H1 (cell line): ENCODE results near the gene GLTPD2. TPM values are rescaled to one million over a fixed set of nuclear protein-coding genes. Genes with fewer than 3 reads are reported as not detected.

Source experiments
- EZH2 ChIP-seq: fragments of 200-600 bp; sonication (generic); IDR thresholded peaks from 2 replicates; pipeline ENCODE4 v1.7.1; 2012; ENCODE audit warnings: low read depth, mild to moderate bottlenecking, moderate library complexity, low read length, inconsistent platforms; ENCODE audit not compliant: severe bottlenecking
- HDAC2 ChIP-seq, 2 experiments: fragments of 300-600 bp in 1 of 2; sonication (generic) in 1 of 2; IDR thresholded peaks; 2 replicates each; pipeline ENCODE4 v1.6.1; 2011 to 2012; ENCODE audit warnings: low read depth in 2 of 2, low read length in 2 of 2, mild to moderate bottlenecking in 2 of 2, moderate library complexity in 2 of 2, borderline replicate concordance in 1 of 2, inconsistent platforms in 1 of 2
- PHF8 ChIP-seq: fragments of 200-600 bp; sonication (generic); conservative IDR thresholded peaks from 2 replicates; pipeline ENCODE4 v1.7.1; 2012; ENCODE audit warnings: low read depth, mild to moderate bottlenecking, inconsistent platforms, low read length, moderate library complexity
- RBBP5 ChIP-seq: IDR thresholded peaks from 2 replicates; pipeline ENCODE4 v1.7.1; 2012; ENCODE audit warnings: low read depth, mild to moderate bottlenecking, inconsistent platforms, low read length, moderate library complexity, borderline replicate concordance
- USF2 ChIP-seq: IDR thresholded peaks from 2 replicates; pipeline ENCODE4 v1.6.1; 2011; ENCODE audit warnings: low read length, improper control_type of control experiment
- YY1 ChIP-seq: IDR thresholded peaks from 2 replicates; pipeline ENCODE4 v1.6.1; 2011; ENCODE audit warnings: low read depth, mild to moderate bottlenecking, low read length
- polyA plus RNA-seq, 7 experiments: library from polyadenylated mRNA; depleted of rRNA in 3 of 7; stranded (reverse) in 5 of 7; unstranded in 2 of 7; fragments of >200 nt in 5 of 7; fragments of 200-250 nt in 2 of 7; gene quantifications; 1 replicate in 5 of 7; 2 replicates in 1 of 7; 4 replicates in 1 of 7; pipeline versions ENCODE4 v1.2.1 to v1.2.3, GENCODE V29; 2011 to 2013; ENCODE audit warnings: missing spikeins in 2 of 7, mixed read lengths in 2 of 7
- total RNA-seq: library from RNA; stranded (reverse); fragmentation: NEBNext Ultra II Directional; extraction: Animal tissue kit (Norgen Biotek cat#: 25700); gene quantifications from 2 replicates; pipeline ENCODE4 v1.2.1, GENCODE V29; 2021
- TF ChIP-seq, protein P1 (sequence below), 3 experiments: IDR thresholded peaks; 1 replicate in 2 of 3; 2 replicates in 1 of 3; pipeline versions ENCODE4 v1.5.1 to v1.6.1; 2011; ENCODE audit warnings: low read length in 3 of 3, mild to moderate bottlenecking in 3 of 3, inconsistent platforms in 2 of 3, low read depth in 1 of 3, moderate library complexity in 1 of 3; ENCODE audit not compliant: insufficient read depth in 1 of 3; ENCODE audit errors: control extremely low read depth in 1 of 3

Gene GLTPD2
- total and polyA plus RNA-seq, 2 of the 8 experiments (the other 6 are each of a cell fraction or from before 2014, with no cell fraction given) = not detected

DNA sequence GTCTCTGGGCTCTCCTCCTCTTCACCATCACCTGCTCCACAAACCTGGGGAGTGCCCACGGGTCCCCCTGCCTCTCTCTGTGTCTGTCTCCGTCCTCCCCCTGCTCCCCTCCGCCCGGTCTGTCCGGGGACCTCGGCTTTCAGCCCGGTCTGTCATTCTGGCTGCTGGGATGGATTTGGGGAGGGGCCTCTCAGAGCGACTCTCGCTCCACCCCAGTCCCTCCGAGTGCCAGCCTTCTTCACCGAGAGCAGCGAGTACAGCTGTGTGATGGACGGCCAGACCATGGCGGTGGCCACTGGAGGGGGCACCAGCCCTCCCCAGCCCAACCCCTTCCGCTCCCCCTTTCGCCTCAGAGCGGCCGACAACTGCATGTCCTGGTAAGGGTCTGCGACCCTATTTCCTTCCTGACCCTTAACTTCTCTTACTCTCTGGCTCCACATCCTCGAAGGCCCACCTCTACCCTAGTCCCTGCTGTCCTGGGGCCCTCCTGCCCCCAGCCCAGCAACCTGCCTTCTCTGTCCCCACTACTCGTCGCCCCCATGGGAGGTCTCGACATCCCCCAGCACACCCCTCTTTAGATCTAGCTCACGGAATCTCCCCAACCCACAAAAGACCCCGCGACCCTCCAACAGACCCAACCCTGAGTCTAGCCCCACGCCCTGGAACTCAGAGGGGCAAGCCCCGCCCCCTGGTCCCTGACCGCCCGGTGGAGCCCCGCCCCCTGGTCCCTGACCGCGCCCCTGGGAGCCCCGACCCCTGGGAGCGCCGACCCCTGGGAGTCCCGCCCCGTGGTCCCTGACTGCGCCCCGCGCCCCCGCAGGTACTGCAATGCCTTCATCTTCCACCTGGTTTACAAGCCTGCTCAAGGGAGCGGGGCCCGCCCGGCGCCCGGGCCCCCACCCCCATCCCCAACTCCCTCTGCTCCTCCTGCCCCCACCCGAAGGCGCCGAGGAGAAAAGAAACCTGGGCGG is 43.5 kb upstream of the GLTPD2 start (continued):
- TF ChIP-seq YY1 = no peak
- no peak for TF ChIP-seq USF2
- TF ChIP-seq EZH2 = peak; percentile 34
- TF ChIP-seq, protein P1, sequence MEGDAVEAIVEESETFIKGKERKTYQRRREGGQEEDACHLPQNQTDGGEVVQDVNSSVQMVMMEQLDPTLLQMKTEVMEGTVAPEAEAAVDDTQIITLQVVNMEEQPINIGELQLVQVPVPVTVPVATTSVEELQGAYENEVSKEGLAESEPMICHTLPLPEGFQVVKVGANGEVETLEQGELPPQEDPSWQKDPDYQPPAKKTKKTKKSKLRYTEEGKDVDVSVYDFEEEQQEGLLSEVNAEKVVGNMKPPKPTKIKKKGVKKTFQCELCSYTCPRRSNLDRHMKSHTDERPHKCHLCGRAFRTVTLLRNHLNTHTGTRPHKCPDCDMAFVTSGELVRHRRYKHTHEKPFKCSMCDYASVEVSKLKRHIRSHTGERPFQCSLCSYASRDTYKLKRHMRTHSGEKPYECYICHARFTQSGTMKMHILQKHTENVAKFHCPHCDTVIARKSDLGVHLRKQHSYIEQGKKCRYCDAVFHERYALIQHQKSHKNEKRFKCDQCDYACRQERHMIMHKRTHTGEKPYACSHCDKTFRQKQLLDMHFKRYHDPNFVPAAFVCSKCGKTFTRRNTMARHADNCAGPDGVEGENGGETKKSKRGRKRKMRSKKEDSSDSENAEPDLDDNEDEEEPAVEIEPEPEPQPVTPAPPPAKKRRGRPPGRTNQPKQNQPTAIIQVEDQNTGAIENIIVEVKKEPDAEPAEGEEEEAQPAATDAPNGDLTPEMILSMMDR (IDR thresholded peaks at IDR 0.05; ENCODE audit: control extremely low read depth in 1 of 3, insufficient read depth in 1 of 3, low read depth in 1 of 3, low read length in 3 of 3) = peak in 2 of 3 experiments; percentile 35 to 36; a peak in 3 of 4 replicates
- TF ChIP-seq PHF8 = no peak
- peak in 1 of 2 experiments; percentile 35; a peak in 1 of 4 replicates for TF ChIP-seq HDAC2 (IDR thresholded peaks at IDR 0.05; ENCODE audit: borderline replicate concordance in 1 of 2, low read depth in 2 of 2, low read length in 2 of 2)
- TF ChIP-seq RBBP5 = 0 out of 2 replicates have a peak, but pooled peaks have one; percentile 25
